Esophagus squamous epithelium (tissue), 4 donors: ENCODE results near the gene ZGLP1.

ENCODE experiments used
- POLR2A ChIP-seq, 4 donors: fragments of 450-650 bp; IDR thresholded peaks; one replicate each; pipeline ENCODE4 v1.6.1; 2017; ENCODE audit warnings: antibody characterized with exemption in 4 of 4, mild to moderate bottlenecking in 4 of 4, moderate library complexity in 3 of 4
- TF ChIP-seq, protein P1 (sequence below), 6 experiments: fragments of 450-650 bp in 4 of 6; fragments of 200-600 bp in 2 of 6; sonication (generic) in 2 of 6; IDR thresholded peaks; one replicate each; pipeline ENCODE4 v1.5.1; 2016 to 2019; ENCODE audit warnings: antibody characterized with exemption in 6 of 6, mild to moderate bottlenecking in 4 of 6, moderate library complexity in 4 of 6

DNA sequence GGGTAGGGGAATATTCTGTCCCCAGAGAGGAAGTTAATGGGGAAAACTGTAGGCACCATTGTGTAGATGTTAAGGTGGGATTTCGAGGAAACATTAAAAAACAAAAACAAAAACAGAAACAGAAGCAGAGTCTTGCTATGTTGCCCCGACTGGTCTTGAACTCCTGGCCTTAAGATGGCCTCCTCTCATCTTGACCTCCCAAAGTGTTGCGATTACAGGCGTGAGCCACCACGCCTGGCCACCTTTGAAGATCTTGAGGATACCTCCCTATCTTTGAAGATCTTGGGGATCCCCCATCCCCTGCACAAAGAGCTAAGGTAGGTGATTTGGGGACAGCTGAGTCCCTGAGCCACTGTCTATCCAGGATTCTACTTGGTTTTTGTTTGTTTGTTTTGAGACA, 30.4 kb upstream of the ZGLP1 start:
- TF ChIP-seq, protein P1, sequence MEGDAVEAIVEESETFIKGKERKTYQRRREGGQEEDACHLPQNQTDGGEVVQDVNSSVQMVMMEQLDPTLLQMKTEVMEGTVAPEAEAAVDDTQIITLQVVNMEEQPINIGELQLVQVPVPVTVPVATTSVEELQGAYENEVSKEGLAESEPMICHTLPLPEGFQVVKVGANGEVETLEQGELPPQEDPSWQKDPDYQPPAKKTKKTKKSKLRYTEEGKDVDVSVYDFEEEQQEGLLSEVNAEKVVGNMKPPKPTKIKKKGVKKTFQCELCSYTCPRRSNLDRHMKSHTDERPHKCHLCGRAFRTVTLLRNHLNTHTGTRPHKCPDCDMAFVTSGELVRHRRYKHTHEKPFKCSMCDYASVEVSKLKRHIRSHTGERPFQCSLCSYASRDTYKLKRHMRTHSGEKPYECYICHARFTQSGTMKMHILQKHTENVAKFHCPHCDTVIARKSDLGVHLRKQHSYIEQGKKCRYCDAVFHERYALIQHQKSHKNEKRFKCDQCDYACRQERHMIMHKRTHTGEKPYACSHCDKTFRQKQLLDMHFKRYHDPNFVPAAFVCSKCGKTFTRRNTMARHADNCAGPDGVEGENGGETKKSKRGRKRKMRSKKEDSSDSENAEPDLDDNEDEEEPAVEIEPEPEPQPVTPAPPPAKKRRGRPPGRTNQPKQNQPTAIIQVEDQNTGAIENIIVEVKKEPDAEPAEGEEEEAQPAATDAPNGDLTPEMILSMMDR (IDR thresholded peaks at IDR 0.05) = no peak
- TF ChIP-seq POLR2A (IDR thresholded peaks at IDR 0.05) = no peak
